Immature natural killer cell (primary cell): ENCODE data around the gene SMAD6. TPM values are rescaled to one million over a fixed set of nuclear protein-coding genes. Genes with fewer than 3 reads are reported as not detected.

Source experiments
- DNase-seq, 3 donors: peaks; one replicate each; pipeline ENCODE4 v3.0.0; 2022; ENCODE audit warnings: mixed read lengths in 1 of 3
- H3K27ac Mint-ChIP-seq, 6 donors: one replicate each; pipeline ENCODE4 v1.8.0; 2020; ENCODE audit warnings: mixed read lengths in 6 of 6, mild to moderate bottlenecking in 5 of 6, inconsistent platforms in 4 of 6, moderate library complexity in 3 of 6
- H3K27me3 Mint-ChIP-seq, 3 donors: one replicate each; pipeline ENCODE4 v1.8.0; 2020 to 2021; ENCODE audit warnings: low read depth in 3 of 3, mild to moderate bottlenecking in 3 of 3, mixed read lengths in 3 of 3, moderate library complexity in 3 of 3, inconsistent platforms in 1 of 3
- H3K36me3 Mint-ChIP-seq, 3 donors: one replicate each; pipeline ENCODE4 v1.8.0; 2020; ENCODE audit warnings: mixed read lengths in 3 of 3, inconsistent platforms in 2 of 3, mild to moderate bottlenecking in 2 of 3
- H3K4me1 Mint-ChIP-seq, 2 donors: one replicate each; pipeline ENCODE4 v1.8.0; 2020; ENCODE audit warnings: inconsistent platforms in 2 of 2, mild to moderate bottlenecking in 2 of 2, mixed read lengths in 2 of 2, moderate library complexity in 1 of 2
- H3K4me3 Mint-ChIP-seq, 5 donors: one replicate each; pipeline ENCODE4 v1.8.0; 2020; ENCODE audit warnings: mild to moderate bottlenecking in 5 of 5, mixed read lengths in 5 of 5, inconsistent platforms in 3 of 5, moderate library complexity in 3 of 5
- H3K9me3 Mint-ChIP-seq, 6 donors: one replicate each; pipeline ENCODE4 v1.8.0; 2020; ENCODE audit warnings: mild to moderate bottlenecking in 6 of 6, mixed read lengths in 6 of 6, inconsistent platforms in 4 of 6, moderate library complexity in 3 of 6
- polyA plus RNA-seq, 3 donors: library from polyadenylated mRNA; unstranded; fragments of 300-500 nt; fragmentation: Illumina TruSeq; gene quantifications; one replicate each; pipeline ENCODE4 v1.2.3, GENCODE V29; 2021

Gene SMAD6
- polyA plus RNA-seq, 3 donors from 2014 or later, result not detected

DNA sequence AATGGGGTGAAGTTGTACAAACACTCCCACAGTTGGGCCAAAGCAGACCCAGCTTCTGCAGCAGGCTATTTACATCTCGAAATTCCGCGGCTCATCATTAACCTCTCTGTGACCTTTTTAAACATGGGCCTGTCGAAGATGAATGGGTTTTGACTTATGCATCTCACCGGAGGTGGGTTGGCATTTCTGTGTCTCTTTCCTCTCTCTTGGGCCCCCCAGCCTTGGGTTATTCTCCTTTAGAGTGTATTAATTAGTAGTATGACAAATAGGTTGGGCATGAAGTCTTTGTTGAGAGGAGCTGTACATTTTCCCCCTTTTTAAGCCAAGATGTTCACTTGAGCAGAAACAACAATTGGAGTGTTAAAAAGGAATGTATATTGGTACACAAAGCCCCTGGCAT is 9.8 kb downstream of the SMAD6 start:
- H3K4me1 Mint-ChIP-seq, result peaks cover 3 to 8% of the 10 kb centered on the region in 2 donors
- H3K36me3 Mint-ChIP-seq, result no peaks in the 10 kb centered on the region
- peaks cover 2 to 3% (median 2%) of the 10 kb centered on the region in 3 donors for H3K27me3 Mint-ChIP-seq
- H3K9me3 Mint-ChIP-seq, result no peaks in the 10 kb centered on the region
- DNase-seq, result no peak
- H3K27ac Mint-ChIP-seq, result no peak overlapping the region
- H3K4me3 Mint-ChIP-seq, result no peak overlapping the region

DNA sequence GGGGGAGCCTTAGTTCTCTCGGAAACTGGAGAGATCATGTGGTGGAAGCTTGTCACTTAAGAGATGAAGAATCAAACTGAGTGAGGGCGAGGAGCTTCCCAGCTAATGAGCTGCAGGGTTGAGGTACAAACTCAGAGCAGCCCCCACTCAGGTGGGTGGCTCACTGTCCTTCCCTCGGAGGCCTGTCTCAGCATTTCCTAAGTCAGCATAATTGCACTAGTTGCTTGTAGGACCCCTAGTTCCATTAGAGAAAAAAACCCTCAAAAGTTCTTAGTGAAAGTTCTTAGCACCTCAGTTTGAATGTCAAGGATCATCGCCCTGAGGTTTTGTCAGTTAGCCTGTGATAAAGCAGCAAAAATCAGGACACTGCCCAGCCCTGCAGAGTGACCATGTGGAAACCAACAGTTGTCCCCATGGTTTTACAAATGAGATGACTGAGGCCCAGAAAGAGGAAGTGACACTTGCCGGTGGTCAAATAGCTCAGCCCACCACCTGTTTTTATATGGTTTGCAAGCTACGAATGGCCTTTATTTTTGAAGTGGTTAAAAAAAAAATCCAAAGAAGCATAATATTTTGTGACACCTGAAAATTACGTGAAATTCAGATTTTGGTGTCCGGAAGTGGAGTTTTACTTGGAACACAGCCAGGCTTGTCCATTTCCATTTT is 11.9 kb downstream of the SMAD6 start:
- Mint-ChIP-seq H3K9me3 (no peaks in the 10 kb centered on the region), H3K27ac (no peak overlapping the region), H3K4me3 (peak overlapping the region in 1 of 5 donors; percentile 13), H3K27me3 (peaks cover 2 to 3% (median 2%) of the 10 kb centered on the region in 3 donors), H3K36me3 (no peaks in the 10 kb centered on the region), H3K4me1 (peaks cover 3 to 8% of the 10 kb centered on the region in 2 donors)
- peak in 1 of 3 donors; percentile 7 for DNase-seq

GRCh38 chr15:66714543-66714981 is 12.5 kb downstream of the SMAD6 start:
- H3K4me1 Mint-ChIP-seq, result peaks cover 3 to 8% of the 10 kb centered on the region in 2 donors
- H3K9me3 Mint-ChIP-seq, result no peaks in the 10 kb centered on the region
- H3K36me3 Mint-ChIP-seq, result no peaks in the 10 kb centered on the region
- peaks cover 2 to 5% (median 3%) of the 10 kb centered on the region in 3 donors for H3K27me3 Mint-ChIP-seq
- DNase-seq, result no peak
- no peak overlapping the region for H3K4me3 Mint-ChIP-seq
- no peak overlapping the region for H3K27ac Mint-ChIP-seq

DNA sequence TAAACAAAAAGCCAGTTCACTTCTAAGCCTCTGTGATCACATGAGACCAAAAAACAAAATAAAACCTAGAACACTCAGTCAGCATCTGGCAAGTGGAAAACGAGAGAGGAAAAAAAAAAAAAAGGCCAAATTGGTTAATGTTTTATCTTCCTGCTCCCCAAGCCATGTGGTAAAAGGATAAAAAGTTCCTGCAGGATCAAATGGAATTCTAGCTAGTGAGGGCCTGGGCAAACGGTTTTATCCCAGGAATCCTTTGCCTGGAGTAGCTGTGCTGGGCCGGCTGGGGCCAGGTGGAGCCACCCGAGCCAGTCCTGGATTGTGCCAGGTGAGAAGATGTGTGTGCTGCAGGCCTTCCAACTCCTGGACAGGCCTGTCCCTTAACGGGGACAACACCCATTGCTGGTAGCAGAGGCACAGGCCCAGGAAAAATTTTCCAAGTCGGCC is 13.2 kb downstream of the SMAD6 start:
- no peaks in the 10 kb centered on the region for H3K9me3 Mint-ChIP-seq
- no peak overlapping the region for H3K4me3 Mint-ChIP-seq
- peaks cover 3 to 8% of the 10 kb centered on the region in 2 donors for H3K4me1 Mint-ChIP-seq
- peaks cover 0 to 6% (median 3%) of the 10 kb centered on the region in 3 donors for H3K27me3 Mint-ChIP-seq
- DNase-seq, result no peak
- H3K27ac Mint-ChIP-seq, result no peak overlapping the region
- H3K36me3 Mint-ChIP-seq, result no peaks in the 10 kb centered on the region

DNA sequence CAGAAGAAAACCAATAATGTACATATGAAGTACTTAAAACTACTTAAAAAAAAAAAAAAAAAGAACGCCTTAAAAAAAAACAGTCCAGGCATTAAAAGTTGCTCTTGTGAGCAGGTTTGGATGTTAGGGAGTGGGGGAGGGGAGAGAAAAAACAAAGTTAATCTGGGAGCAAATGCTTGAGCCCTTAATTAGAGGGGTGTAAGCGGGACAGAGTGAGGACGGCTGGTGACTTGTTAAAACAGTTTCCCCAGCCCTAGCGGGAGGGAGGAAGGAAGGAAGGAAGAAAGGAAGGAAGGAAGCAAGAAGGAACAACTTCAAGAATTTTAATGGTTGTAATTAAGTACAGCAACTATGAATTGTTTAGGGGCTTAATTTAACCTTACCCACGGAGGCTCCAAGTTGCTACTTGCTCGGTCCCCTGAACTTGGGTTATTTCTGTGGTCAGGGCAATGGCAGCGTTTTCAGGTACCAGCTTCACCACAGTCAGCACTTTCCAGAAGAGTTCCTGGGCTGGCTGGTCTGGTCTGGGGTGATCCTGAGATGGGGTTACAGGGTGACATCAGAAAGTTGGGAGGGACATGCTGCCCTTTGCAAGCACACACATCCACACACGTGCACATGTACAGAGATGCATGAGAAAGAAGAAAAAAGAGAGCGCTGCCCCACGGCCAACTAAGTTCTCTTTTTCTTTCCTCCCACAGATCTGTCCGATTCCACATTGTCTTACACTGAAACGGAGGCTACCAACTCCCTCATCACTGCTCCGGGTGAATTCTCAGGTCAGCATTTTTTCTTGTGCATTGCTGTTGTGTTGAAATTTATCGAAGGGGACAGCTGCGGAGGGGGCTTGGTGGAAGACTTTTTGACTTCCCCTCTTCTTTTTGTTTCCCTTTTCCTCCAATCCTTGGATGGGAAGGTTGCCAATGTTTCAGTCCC is 14.0 kb downstream of the SMAD6 start:
- Mint-ChIP-seq H3K9me3 (no peaks in the 10 kb centered on the region), H3K4me1 (peaks cover 3 to 8% of the 10 kb centered on the region in 2 donors), H3K27me3 (peaks cover 0 to 8% (median 3%) of the 10 kb centered on the region in 3 donors), H3K4me3 (no peak overlapping the region), H3K36me3 (no peaks in the 10 kb centered on the region), H3K27ac (no peak overlapping the region)
- DNase-seq, result no peak

- DNase-seq, result no peak
- Mint-ChIP-seq H3K27ac (no peak overlapping the region), H3K27me3 (peaks cover 0 to 8% (median 3%) of the 10 kb centered on the region in 3 donors), H3K4me3 (no peak overlapping the region), H3K36me3 (no peaks in the 10 kb centered on the region), H3K9me3 (no peaks in the 10 kb centered on the region), H3K4me1 (peaks cover 3 to 8% of the 10 kb centered on the region in 2 donors)
Observed at GRCh38 chr15:66716656-66717020, 14.6 kb downstream of the SMAD6 start.

DNA sequence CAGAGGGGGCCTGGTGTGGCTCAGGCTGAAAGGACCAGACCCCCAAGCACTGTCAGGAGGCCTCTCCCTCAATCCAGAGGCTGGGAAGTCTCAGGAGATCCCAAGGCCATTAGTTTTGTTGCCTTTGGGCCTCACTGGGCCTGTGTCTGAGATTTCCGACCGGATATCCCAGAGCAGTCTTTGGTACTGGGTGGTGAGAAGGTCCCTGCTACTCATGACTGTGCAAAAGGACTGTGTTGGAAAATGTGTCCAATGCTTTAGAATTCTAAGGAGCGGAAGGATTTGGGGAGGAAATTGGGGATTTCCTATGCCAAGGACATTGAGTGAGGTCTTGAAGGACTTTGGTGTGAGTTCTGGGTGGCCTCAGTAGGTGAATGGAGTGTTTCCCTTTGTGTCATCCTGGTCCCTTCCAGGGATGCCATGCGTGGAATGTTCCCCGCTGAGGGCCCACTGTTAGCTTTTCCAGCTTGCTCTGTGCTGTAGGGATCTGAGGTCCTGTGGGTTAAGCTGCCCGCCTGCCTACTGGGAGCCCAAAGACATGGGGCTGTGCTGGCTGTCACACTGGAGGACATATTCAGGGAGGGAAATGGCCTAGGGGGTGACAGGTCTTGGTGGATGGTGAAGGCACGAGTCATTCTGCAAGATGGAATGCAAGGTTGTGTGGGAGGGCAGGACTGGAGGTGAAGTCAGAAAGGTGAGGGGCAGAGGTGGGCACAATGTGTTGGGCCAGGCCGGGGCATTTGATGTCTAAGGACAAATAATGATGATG is 16.4 kb downstream of the SMAD6 start:
- Mint-ChIP-seq H3K4me1 (peaks cover 3 to 8% of the 10 kb centered on the region in 2 donors), H3K36me3 (no peaks in the 10 kb centered on the region), H3K9me3 (no peaks in the 10 kb centered on the region), H3K4me3 (no peak overlapping the region), H3K27ac (no peak overlapping the region), H3K27me3 (peaks cover 0 to 8% (median 3%) of the 10 kb centered on the region in 3 donors)
- DNase-seq, result no peak

GRCh38 chr15:66719471-66719870 is 17.4 kb downstream of the SMAD6 start:
- H3K27me3 Mint-ChIP-seq, result peaks cover 0 to 7% (median 3%) of the 10 kb centered on the region in 3 donors
- H3K4me1 Mint-ChIP-seq, result peaks cover 0 to under 1% of the 10 kb centered on the region in 2 donors
- DNase-seq, result no peak
- no peak overlapping the region for H3K4me3 Mint-ChIP-seq
- no peak overlapping the region for H3K27ac Mint-ChIP-seq
- H3K36me3 Mint-ChIP-seq, result no peaks in the 10 kb centered on the region
- no peaks in the 10 kb centered on the region for H3K9me3 Mint-ChIP-seq

- no peaks in the 10 kb centered on the region for H3K4me1 Mint-ChIP-seq
- H3K4me3 Mint-ChIP-seq, result no peak overlapping the region
- no peaks in the 10 kb centered on the region for H3K36me3 Mint-ChIP-seq
- peaks cover 0 to 6% (median 3%) of the 10 kb centered on the region in 3 donors for H3K27me3 Mint-ChIP-seq
- no peaks in the 10 kb centered on the region for H3K9me3 Mint-ChIP-seq
- H3K27ac Mint-ChIP-seq, result no peak overlapping the region
- no peak for DNase-seq
Observed at GRCh38 chr15:66720206-66721010, 18.4 kb downstream of the SMAD6 start.

DNA sequence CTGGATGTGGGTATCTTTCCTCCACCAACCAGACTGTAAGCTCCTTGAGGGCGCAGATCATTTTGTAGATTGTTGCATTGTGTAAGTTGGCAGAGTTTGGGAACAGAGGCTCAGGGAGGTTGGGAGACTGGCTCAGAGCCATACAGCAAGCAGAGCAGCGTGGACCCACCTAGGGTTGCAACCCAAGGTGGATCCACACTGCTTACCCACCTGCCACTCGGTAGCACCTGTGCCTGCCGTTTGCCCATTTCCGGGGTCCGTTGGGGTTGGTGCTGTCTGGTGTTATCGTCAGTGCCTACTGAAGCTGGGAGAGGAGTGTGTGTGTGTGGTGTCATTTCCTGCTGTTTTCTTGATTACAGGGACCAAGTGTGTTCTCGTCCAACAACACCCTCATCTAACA is 19.0 kb downstream of the SMAD6 start:
- Mint-ChIP-seq H3K4me1 (no peaks in the 10 kb centered on the region), H3K9me3 (no peaks in the 10 kb centered on the region), H3K27ac (no peak overlapping the region), H3K27me3 (peaks cover 0 to 6% (median 3%) of the 10 kb centered on the region in 3 donors), H3K36me3 (no peaks in the 10 kb centered on the region), H3K4me3 (no peak overlapping the region)
- DNase-seq, result no peak

- no peak for DNase-seq
- Mint-ChIP-seq H3K27ac (no peak overlapping the region), H3K36me3 (no peaks in the 10 kb centered on the region), H3K4me1 (no peaks in the 10 kb centered on the region), H3K9me3 (no peaks in the 10 kb centered on the region), H3K27me3 (peaks cover 0 to 6% (median 3%) of the 10 kb centered on the region in 3 donors), H3K4me3 (no peak overlapping the region)
Observed at GRCh38 chr15:66721501-66721937, 19.5 kb downstream of the SMAD6 start.

- H3K27me3 Mint-ChIP-seq, result peaks cover 0 to 6% (median 3%) of the 10 kb centered on the region in 3 donors
- H3K27ac Mint-ChIP-seq, result no peak overlapping the region
- H3K36me3 Mint-ChIP-seq, result no peaks in the 10 kb centered on the region
- DNase-seq, result no peak
- no peak overlapping the region for H3K4me3 Mint-ChIP-seq
- H3K4me1 Mint-ChIP-seq, result no peaks in the 10 kb centered on the region
- no peaks in the 10 kb centered on the region for H3K9me3 Mint-ChIP-seq
Observed at GRCh38 chr15:66721954-66722353, 19.9 kb downstream of the SMAD6 start.
